ENCODE results near the gene ZNF106.

- TF ChIP-seq POLR2A (IDR thresholded peaks at IDR 0.05) (no peak), CTCF (IDR thresholded peaks at IDR 0.05) (no peak)
Measured at GRCh38 chr15:42368096-42368495, 122.8 kb downstream of the ZNF106 start.
